ENCODE results near the gene GABRG3.

Gene GABRG3

GRCh38 chr15:27167738-27168137, 196.8 kb downstream of the GABRG3 start:
- Histone ChIP-seq H3K9ac (ENCODE audit: insufficient read length, low read depth) (no peak overlapping the region), H3K36me3 (ENCODE audit: insufficient read depth, insufficient read length, low read length) (no peaks in the 10 kb centered on the region), H3K4me3 (ENCODE audit: insufficient read length, low read depth) (no peak overlapping the region), H3K4me1 (ENCODE audit: insufficient read depth, insufficient read length) (peaks cover 5% of the 10 kb centered on the region), H3K27me3 (ENCODE audit: insufficient read depth, insufficient read length) (no peaks in the 10 kb centered on the region), H3K9me3 (ENCODE audit: insufficient read depth, low read length) (peaks cover 2% of the 10 kb centered on the region; the same call in 1 of the 2 replicates)
- no peak for DNase-seq (ENCODE audit: low read depth, low spot score)
- TF ChIP-seq YY1 (IDR thresholded peaks at IDR 0.05; ENCODE audit: insufficient read depth, insufficient read length) (no peak), ZNF274 (IDR thresholded peaks at IDR 0.05; ENCODE audit: low read depth, low read length) (no peak), SUZ12 (IDR thresholded peaks at IDR 0.05; ENCODE audit: extremely low read depth, insufficient read depth, insufficient read length) (no peak)

DNA sequence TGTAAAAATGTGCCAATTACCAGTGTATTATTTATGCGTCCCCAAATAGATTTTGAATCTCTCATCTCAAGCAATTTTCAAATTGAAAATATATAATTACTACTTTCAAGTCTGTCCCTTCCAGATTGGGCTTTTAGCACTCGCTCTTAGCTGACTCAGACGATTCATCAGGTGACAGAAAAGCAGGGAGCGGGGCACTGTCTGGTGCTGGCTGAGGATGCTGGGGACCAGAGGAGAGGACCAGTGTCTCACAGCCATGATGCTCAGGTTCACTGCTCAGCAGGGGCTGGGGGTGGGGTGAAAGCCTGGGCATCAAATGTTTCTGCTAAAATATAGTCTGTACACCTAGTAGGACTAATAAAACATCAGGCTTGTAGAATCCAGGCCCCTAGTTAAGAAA, 199.9 kb downstream of the GABRG3 start:
- Histone ChIP-seq H3K4me1 (ENCODE audit: insufficient read depth, insufficient read length) (peaks cover 7% of the 10 kb centered on the region), H3K4me3 (ENCODE audit: insufficient read length, low read depth) (no peak overlapping the region), H3K9me3 (ENCODE audit: insufficient read depth, low read length) (peaks cover 14% of the 10 kb centered on the region; the same call in 1 of the 2 replicates), H3K9ac (ENCODE audit: insufficient read length, low read depth) (no peak overlapping the region), H3K36me3 (ENCODE audit: insufficient read depth, insufficient read length, low read length) (no peaks in the 10 kb centered on the region), H3K27me3 (ENCODE audit: insufficient read depth, insufficient read length) (no peaks in the 10 kb centered on the region)
- no peak for TF ChIP-seq SUZ12 (IDR thresholded peaks at IDR 0.05; ENCODE audit: extremely low read depth, insufficient read depth, insufficient read length)
- TF ChIP-seq YY1 (IDR thresholded peaks at IDR 0.05; ENCODE audit: insufficient read depth, insufficient read length), result no peak
- TF ChIP-seq ZNF274 (IDR thresholded peaks at IDR 0.05; ENCODE audit: low read depth, low read length), result no peak
- DNase-seq (ENCODE audit: low read depth, low spot score), result no peak

DNA sequence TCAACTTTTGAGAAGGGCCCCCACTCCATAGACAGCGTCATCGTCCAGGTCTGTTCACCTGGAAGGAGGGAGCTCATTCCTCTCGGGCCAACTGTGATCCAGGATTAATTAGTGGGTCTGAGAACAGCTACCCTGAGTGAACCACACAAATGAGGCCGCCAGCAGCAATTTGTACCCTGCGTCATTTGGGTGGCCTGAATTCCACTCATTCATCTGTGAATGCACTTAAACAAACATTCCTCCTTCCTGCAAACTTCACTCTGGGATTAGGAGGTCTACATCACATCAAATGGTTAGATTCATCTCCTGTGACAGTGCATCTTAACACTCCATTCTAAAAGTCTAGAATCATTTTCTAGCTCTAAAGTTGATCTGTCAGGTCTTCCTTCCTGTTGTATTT, 201.8 kb downstream of the GABRG3 start:
- H3K4me1 ChIP-seq (ENCODE audit: insufficient read depth, insufficient read length), result peaks cover 7% of the 10 kb centered on the region
- no peak overlapping the region for H3K9ac ChIP-seq (ENCODE audit: insufficient read length, low read depth)
- TF ChIP-seq SUZ12 (IDR thresholded peaks at IDR 0.05; ENCODE audit: extremely low read depth, insufficient read depth, insufficient read length), result no peak
- TF ChIP-seq YY1 (IDR thresholded peaks at IDR 0.05; ENCODE audit: insufficient read depth, insufficient read length), result no peak
- no peak for TF ChIP-seq ZNF274 (IDR thresholded peaks at IDR 0.05; ENCODE audit: low read depth, low read length)
- no peak for DNase-seq (ENCODE audit: low read depth, low spot score)
- peaks cover 32% of the 10 kb centered on the region for H3K9me3 ChIP-seq (ENCODE audit: insufficient read depth, low read length)
- H3K4me3 ChIP-seq (ENCODE audit: insufficient read length, low read depth), result no peak overlapping the region
- no peaks in the 10 kb centered on the region for H3K36me3 ChIP-seq (ENCODE audit: insufficient read depth, insufficient read length, low read length)
- no peaks in the 10 kb centered on the region for H3K27me3 ChIP-seq (ENCODE audit: insufficient read depth, insufficient read length)

DNA sequence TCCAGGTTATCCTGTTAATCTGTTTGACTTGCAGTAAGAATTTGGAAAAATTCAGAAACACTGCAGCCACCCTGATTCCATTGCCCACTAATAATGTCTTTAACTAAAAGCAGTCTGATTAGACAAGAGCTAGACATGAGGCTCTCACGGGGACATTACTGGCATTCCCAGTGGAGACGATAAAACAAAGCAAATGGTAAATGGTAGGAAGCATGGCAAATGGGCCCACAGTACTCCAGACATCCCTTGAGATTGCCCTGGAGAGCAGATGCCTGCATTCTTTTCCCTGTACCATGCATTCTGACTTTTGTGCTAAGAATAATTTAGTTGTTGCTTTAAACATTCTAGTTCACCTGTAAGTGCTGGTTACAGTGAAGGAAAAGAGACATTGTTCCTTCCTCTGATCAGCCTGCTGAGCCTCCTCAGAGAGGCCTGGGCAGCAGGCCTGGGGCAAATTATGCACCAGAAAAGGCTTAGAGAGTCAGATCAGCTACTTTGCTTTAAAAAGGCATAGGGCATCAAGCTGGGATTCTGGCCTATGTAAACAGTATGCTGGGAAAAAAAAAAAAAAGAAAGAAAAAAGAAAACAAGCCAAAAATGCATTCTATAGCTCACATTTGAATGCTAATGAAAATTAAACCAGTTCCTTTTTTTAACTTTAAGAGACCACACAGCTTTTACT, 204.6 kb downstream of the GABRG3 start:
- TF ChIP-seq YY1 (IDR thresholded peaks at IDR 0.05; ENCODE audit: insufficient read depth, insufficient read length) (no peak), SUZ12 (IDR thresholded peaks at IDR 0.05; ENCODE audit: extremely low read depth, insufficient read depth, insufficient read length) (no peak), ZNF274 (IDR thresholded peaks at IDR 0.05; ENCODE audit: low read depth, low read length) (no peak)
- DNase-seq (ENCODE audit: low read depth, low spot score), result peak; percentile 73
- H3K4me1 ChIP-seq (ENCODE audit: insufficient read depth, insufficient read length), result peaks cover 7% of the 10 kb centered on the region
- no peak overlapping the region for H3K4me3 ChIP-seq (ENCODE audit: insufficient read length, low read depth)
- no peaks in the 10 kb centered on the region for H3K36me3 ChIP-seq (ENCODE audit: insufficient read depth, insufficient read length, low read length)
- H3K9me3 ChIP-seq (ENCODE audit: insufficient read depth, low read length), result peaks cover 48% of the 10 kb centered on the region
- no peaks in the 10 kb centered on the region for H3K27me3 ChIP-seq (ENCODE audit: insufficient read depth, insufficient read length)
- no peak overlapping the region for H3K9ac ChIP-seq (ENCODE audit: insufficient read length, low read depth)

- H3K9ac ChIP-seq (ENCODE audit: insufficient read length, low read depth), result no peak overlapping the region
- DNase-seq (ENCODE audit: low read depth, low spot score), result no peak
- peaks cover 48% of the 10 kb centered on the region for H3K9me3 ChIP-seq (ENCODE audit: insufficient read depth, low read length)
- no peaks in the 10 kb centered on the region for H3K27me3 ChIP-seq (ENCODE audit: insufficient read depth, insufficient read length)
- H3K4me3 ChIP-seq (ENCODE audit: insufficient read length, low read depth), result no peak overlapping the region
- H3K36me3 ChIP-seq (ENCODE audit: insufficient read depth, insufficient read length, low read length), result no peaks in the 10 kb centered on the region
- no peak for TF ChIP-seq ZNF274 (IDR thresholded peaks at IDR 0.05; ENCODE audit: low read depth, low read length)
- no peak for TF ChIP-seq SUZ12 (IDR thresholded peaks at IDR 0.05; ENCODE audit: extremely low read depth, insufficient read depth, insufficient read length)
- TF ChIP-seq YY1 (IDR thresholded peaks at IDR 0.05; ENCODE audit: insufficient read depth, insufficient read length), result no peak
- H3K4me1 ChIP-seq (ENCODE audit: insufficient read depth, insufficient read length), result peaks cover 7% of the 10 kb centered on the region
Observed at GRCh38 chr15:27176785-27177406, 205.9 kb downstream of the GABRG3 start.

- Histone ChIP-seq H3K9ac (ENCODE audit: insufficient read length, low read depth) (no peak overlapping the region), H3K4me3 (ENCODE audit: insufficient read length, low read depth) (no peak overlapping the region), H3K4me1 (ENCODE audit: insufficient read depth, insufficient read length) (no peaks in the 10 kb centered on the region), H3K36me3 (ENCODE audit: insufficient read depth, insufficient read length, low read length) (no peaks in the 10 kb centered on the region), H3K9me3 (ENCODE audit: insufficient read depth, low read length) (peaks cover 41% of the 10 kb centered on the region), H3K27me3 (ENCODE audit: insufficient read depth, insufficient read length) (no peaks in the 10 kb centered on the region)
- TF ChIP-seq YY1 (IDR thresholded peaks at IDR 0.05; ENCODE audit: insufficient read depth, insufficient read length) (no peak), SUZ12 (IDR thresholded peaks at IDR 0.05; ENCODE audit: extremely low read depth, insufficient read depth, insufficient read length) (no peak), ZNF274 (IDR thresholded peaks at IDR 0.05; ENCODE audit: low read depth, low read length) (no peak)
- no peak for DNase-seq (ENCODE audit: low read depth, low spot score)
Observed at GRCh38 chr15:27179789-27180188, 208.8 kb downstream of the GABRG3 start.

DNA sequence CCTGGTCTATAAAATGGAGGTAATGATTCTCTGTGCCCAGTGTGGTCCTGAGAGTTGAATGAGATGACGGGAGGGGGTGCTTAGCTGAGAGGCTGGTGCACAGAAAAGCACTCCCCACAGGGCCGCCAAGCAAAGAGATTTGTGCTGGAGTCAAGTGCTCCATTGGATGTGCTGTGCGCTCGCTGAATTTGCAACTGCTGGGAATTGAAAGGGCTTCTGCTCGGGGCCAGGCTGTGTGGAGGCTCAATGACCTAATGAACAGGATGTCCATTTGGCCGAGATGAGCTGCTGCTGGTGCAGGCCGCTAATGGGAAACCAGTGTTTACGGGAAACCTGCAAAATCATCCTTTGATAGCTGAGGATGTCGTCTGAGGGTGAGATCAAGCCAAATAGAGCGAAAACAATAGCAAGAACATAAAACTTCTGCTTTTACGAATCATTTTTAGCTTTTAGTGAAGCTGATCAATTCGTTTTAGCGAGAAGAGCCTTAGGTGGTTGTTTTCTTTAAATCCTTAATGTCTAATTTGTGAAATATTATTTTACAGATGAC, 211.7 kb downstream of the GABRG3 start:
- no peaks in the 10 kb centered on the region for H3K36me3 ChIP-seq (ENCODE audit: insufficient read depth, insufficient read length, low read length)
- no peaks in the 10 kb centered on the region for H3K4me1 ChIP-seq (ENCODE audit: insufficient read depth, insufficient read length)
- H3K9ac ChIP-seq (ENCODE audit: insufficient read length, low read depth), result no peak overlapping the region
- TF ChIP-seq SUZ12 (IDR thresholded peaks at IDR 0.05; ENCODE audit: extremely low read depth, insufficient read depth, insufficient read length) (no peak), ZNF274 (IDR thresholded peaks at IDR 0.05; ENCODE audit: low read depth, low read length) (no peak), YY1 (IDR thresholded peaks at IDR 0.05; ENCODE audit: insufficient read depth, insufficient read length) (no peak)
- peaks cover 17% of the 10 kb centered on the region for H3K9me3 ChIP-seq (ENCODE audit: insufficient read depth, low read length)
- DNase-seq (ENCODE audit: low read depth, low spot score), result no peak
- H3K27me3 ChIP-seq (ENCODE audit: insufficient read depth, insufficient read length), result no peaks in the 10 kb centered on the region
- H3K4me3 ChIP-seq (ENCODE audit: insufficient read length, low read depth), result no peak overlapping the region
